Kidney capillary endothelial cell (primary cell): ENCODE data around the gene SORBS2.

Experiments
- DNase-seq: peaks from one replicate; pipeline ENCODE4 v3.0.0-alpha.2; 2018; ENCODE audit warnings: low spot score

SORBS2 gene

GRCh38 chr4:185836241-185837084 lies 24.5 kb upstream of the SORBS2 start:
- no peak for DNase-seq

- DNase-seq = no peak
These were observed 23.8 kb upstream of the SORBS2 start for GRCh38 chr4:185835814-185836213.

GRCh38 chr4:185835336-185835735 lies 23.3 kb upstream of the SORBS2 start:
- no peak for DNase-seq

- no peak for DNase-seq
These were observed 22.8 kb upstream of the SORBS2 start for GRCh38 chr4:185834778-185835177.

- DNase-seq = no peak
These were observed 22.1 kb upstream of the SORBS2 start for GRCh38 chr4:185834088-185834487.

DNA sequence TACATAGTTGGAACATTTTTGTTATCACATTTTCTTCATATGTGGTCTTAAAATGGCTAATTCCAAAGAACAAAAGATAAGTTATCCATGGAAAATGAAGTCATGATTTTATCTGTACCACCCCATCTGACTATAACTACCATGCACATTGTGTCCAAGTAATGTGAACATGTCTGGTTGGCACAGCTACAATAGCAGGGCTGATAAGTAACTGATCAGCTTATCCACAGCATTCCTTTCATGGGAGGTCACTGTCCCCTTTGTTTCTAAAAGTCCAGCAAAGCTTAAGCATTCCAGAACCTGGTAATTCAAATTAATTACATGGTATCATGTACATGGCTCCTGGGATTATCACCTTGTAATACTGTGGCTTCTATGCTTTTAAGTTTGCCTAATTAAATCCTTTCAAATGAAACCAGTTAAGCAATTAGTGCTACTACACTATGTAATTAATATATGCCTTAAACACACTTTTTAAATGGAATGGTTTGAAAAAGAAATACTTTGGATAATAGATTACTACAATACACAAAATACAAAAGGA lies 21.1 kb upstream of the SORBS2 start:
- DNase-seq = peak; percentile 86

GRCh38 chr4:185831125-185831815 lies 19.3 kb upstream of the SORBS2 start:
- DNase-seq = no peak

GRCh38 chr4:185830263-185830994 lies 18.4 kb upstream of the SORBS2 start:
- DNase-seq = no peak

- no peak for DNase-seq
These were observed 14.4 kb upstream of the SORBS2 start for GRCh38 chr4:185826381-185826780.

- no peak for DNase-seq
These were observed 13.7 kb upstream of the SORBS2 start for GRCh38 chr4:185825737-185826136.

DNA sequence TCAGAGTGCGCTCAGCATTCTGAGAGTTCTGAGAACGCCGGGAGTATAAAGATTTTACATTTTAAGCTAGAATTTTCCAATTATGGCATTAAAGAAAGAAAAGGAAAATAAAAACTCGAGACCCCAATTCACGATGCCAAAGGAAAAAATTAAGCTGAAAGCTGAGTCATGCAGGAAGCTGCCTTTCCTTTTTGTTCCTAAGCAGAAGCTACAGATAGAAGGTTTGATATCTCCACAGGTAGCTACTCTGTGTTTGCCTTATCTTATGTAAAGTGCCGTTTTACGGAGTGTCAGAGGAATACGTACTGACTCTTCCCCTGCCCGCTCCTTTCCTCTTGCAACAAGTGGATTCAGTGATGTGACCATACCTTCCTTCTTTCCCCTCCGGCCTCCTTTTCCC lies 10.8 kb upstream of the SORBS2 start:
- DNase-seq = no peak

DNA sequence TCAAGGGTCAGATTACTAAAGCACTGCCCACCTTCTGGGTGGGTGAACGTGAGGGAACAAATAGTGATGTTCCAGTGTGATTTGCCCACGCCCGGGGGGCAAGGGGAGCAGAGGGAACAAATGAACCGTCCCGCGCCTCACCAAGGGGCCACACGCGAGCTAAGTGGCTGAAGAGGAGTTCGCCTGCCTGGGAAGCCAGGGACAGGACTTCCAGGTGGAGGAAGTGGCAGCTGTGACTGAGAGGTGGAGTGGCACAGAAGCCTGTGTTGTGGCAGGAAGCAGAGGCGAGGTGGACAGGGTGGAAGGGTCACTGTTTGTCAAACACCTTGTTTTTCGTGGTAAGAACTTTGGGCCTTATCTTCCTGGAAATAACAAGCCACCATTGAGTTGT lies 9.0 kb upstream of the SORBS2 start:
- DNase-seq = no peak

- no peak for DNase-seq
These were observed 8.4 kb upstream of the SORBS2 start for GRCh38 chr4:185820146-185821028.

DNA sequence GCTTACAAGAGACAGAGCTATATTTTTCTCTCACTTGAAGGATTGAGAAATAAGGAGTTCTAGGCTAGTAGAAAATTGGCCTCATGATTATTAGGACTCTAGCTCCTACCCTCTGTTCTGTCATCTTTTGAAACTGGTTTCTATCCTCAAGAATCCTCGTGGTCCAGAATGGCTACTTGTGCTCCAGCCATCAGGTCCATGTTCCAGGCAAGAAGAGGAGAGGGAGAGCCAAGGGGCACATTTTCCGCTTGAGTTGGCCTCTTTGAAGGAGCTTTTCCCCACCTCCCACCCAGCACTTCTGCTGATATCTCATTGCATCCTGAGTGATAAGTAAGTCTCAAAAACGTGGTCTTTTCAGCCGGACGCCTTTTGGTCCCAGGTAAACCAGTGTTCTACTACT lies 7.2 kb upstream of the SORBS2 start:
- DNase-seq = no peak

DNA sequence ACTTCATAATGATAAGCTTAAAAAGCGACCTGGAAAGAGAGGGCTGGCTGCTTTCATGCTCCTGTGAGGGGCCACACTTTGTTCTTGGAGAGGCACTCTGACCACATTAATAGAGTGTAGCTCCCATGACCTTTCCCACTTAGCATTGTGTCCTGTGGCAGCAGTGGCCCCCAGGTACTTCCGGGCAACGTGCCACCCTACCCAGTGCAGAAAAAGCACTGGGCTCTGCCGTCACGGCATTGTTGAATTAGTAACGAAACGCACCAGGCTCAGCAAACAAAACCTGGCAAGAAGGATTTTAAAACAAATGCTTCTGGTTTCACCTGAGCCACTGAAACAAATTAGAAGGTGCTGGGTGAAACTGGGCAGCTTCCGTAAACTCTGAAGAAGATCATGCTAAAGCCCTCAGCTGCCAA lies 5.4 kb upstream of the SORBS2 start:
- no peak for DNase-seq

DNA sequence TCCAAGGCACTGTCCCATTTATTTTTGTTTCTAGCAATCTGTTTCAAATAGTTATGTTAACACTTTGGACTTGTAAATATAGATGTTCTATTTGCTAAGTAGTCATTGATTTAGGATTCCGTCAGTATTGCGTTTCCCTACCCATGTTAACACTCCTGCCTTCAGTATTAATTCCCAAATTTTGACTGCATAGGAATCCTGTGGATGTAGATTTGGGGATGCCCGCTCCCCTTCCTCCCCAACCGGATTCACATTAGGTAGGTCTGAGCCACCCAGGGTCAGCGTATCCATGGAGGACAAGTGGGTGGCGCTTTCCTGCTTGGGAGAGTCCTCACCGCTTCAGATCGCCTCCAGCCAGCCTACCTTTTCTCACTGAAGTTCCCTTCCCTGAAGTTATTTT lies 1.1 kb upstream of the SORBS2 start:
- no peak for DNase-seq

DNA sequence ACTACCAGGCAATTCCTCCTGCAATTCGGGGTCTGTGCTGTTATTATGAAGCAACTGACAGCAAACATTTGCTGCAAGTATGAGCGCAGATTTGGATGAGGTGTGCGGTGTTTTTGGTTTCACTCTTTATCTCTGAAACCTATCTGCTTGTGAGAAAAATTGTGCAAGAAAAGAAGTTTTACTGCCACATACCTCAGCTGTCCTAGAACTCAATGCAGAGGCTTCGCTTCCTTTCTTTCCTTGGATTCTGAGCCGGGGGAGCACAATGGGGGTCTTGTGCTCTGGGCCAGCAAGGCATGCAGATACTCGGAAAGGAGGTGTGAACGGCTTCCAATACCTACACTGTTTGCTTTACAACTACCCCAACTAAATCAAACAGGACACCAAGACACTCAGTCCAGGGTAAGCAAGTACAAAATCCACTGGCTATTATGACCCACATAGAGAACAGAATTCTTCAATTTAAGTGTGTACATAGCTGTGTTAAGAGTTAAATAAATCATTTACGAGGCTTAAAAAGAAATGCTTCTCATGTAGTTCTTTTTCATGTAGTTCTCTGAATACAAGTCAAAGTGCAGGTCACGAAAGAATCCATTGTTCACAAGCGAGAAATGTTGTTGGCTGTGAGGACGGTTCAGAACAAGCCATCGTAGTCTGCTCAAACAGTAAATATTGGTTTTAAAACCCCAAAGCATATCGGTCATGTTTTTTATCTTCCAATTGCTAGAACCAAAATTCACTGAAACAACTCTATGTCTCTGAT lies 1.1 kb downstream of the SORBS2 start:
- no peak for DNase-seq

GRCh38 chr4:185809533-185810071 lies 2.4 kb downstream of the SORBS2 start:
- DNase-seq = no peak

GRCh38 chr4:185809121-185809520 lies 2.9 kb downstream of the SORBS2 start:
- no peak for DNase-seq

DNA sequence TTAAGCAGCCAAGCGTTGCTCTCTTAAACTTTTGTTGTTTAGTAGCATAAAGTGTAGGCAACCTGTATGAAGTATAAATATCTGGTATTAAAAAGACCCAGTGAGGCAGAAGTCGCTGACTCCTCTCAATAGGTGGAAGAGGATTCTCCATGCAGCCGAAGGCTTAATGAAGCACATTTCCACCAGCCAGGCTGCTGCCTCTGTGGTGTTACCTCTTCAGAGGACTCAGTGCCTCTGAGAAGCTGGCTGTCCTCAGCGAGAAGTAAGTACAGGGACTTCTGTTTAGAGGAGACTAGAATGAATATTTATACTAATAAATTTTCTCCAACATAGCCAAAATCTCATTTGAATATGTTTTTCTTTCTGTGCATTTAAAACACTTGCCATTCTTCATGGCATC lies 6.0 kb downstream of the SORBS2 start:
- no peak for DNase-seq
